HG03575 (cell line): ENCODE data around the gene RFLNA.
"Not testable (repeated sequence)": the region's sequence is repeated elsewhere in the genome, so short reads cannot be mapped to it uniquely, and the experiment has no call there.

ENCODE experiments used
- ATAC-seq: cut with Tn5 transposase; IDR thresholded peaks from one replicate; pipeline ENCODE4 v1.9.1; 2021; ENCODE audit not compliant: unreplicated experiment, insufficient number of reproducible peaks, low FRiP score; ENCODE audit errors: extremely low read depth

RFLNA gene

GRCh38 chr12:124279846-124280360 is 15.0 kb upstream of the RFLNA start:
- ATAC-seq = no peak

- ATAC-seq = no peak
Observed at GRCh38 chr12:124281309-124281708, 13.6 kb upstream of the RFLNA start.

GRCh38 chr12:124282287-124282686 is 12.6 kb upstream of the RFLNA start:
- ATAC-seq = no peak

GRCh38 chr12:124283326-124283725 is 11.6 kb upstream of the RFLNA start:
- no peak for ATAC-seq

- no peak for ATAC-seq
Observed at GRCh38 chr12:124284368-124284767, 10.5 kb upstream of the RFLNA start.

- ATAC-seq = no peak
Observed at GRCh38 chr12:124286414-124286813, 8.5 kb upstream of the RFLNA start.

GRCh38 chr12:124286971-124287370 is 7.9 kb upstream of the RFLNA start:
- no peak for ATAC-seq

- no peak for ATAC-seq
Observed at GRCh38 chr12:124289634-124290600, 5.0 kb upstream of the RFLNA start.

- ATAC-seq = no peak
Observed at GRCh38 chr12:124292385-124292784, 2.5 kb upstream of the RFLNA start.

GRCh38 chr12:124293286-124294003 is 1.4 kb upstream of the RFLNA start:
- ATAC-seq = no peak

GRCh38 chr12:124295431-124296058 is 652 bp downstream of the RFLNA start:
- ATAC-seq = no peak

GRCh38 chr12:124296295-124296915 is 1.5 kb downstream of the RFLNA start:
- ATAC-seq = no peak

GRCh38 chr12:124296916-124297351 is 2.0 kb downstream of the RFLNA start:
- ATAC-seq = no peak

GRCh38 chr12:124297389-124297788 is 2.5 kb downstream of the RFLNA start:
- no peak for ATAC-seq

GRCh38 chr12:124297856-124298255 is 3.0 kb downstream of the RFLNA start:
- ATAC-seq = no peak

GRCh38 chr12:124298685-124299410 is 4.0 kb downstream of the RFLNA start:
- no peak for ATAC-seq

- ATAC-seq = no peak
Observed at GRCh38 chr12:124299628-124300388, 4.9 kb downstream of the RFLNA start.

- not testable (repeated sequence) for ATAC-seq
Observed at GRCh38 chr12:124300657-124301056, 5.8 kb downstream of the RFLNA start.
